ENCODE results near the gene KCNJ10.
A peak's percentile ranks its signal among the peaks of the same experiment; 100 is the strongest.
"Not testable (repeated sequence)": the region's sequence is repeated elsewhere in the genome, so short reads cannot be mapped to it uniquely, and the experiment has no call there.

KCNJ10 gene

DNA sequence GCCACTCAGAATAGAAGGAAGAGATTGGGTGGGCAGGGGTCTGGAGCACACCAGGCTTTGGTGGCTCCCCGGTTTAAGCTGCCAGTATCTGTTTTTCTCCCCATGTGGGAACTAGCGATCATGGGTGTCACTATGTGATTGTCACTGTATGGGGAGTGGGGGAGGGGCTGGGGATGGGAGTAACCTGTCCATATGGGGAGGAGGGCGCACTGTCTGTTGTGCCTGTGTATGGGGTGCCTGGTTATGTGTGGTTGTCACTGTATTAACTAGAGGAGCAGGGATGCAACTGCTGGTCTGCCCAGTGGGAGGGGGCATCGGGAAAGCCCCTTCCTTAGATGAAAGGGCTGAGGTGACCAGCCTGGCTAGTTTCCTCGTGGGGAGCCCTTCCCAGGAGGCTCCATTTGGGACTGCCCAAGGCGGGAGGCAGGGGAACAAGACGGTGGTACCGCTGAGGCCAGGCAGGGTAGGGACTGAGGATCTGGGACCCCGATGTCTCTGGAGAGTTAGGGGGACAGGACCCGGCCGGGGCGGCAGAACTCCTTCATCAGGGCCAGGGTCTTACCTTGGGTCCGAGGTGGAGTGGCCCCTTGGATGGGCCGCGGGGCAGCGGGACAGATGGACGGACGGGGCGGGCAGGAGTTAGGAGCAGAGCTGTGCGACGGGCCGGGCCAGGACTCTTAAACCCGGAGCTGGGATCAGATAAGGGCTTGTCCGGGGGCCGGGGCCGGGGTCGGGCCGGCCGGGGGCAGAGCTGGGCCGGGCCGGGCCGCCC, at the start of gene KCNJ10:
KCNJ10 (minus strand) TSS at position 701 of the 772 bp plus-strand sequence. CDS start 27,628 bp downstream, outside the sequence.
- DNase-seq, result no peak

DNA sequence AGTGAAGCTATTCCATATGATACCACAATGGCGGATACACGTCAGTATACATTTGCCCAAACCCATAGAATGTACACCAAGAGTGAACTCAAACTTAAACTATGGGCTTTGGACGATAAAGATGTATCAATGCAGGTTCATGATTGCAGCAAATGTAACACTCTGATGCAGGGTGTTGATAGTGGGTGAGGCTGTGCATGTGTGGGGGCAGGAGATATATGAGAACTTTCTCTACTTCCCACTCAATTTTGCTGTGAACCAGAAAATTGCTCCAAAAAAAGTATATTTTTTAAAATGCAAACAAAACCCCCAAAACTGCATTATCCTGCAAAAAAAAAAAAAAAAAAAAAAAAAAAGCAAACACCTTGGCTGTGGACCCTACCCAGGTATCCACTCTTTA, 49.0 kb upstream of the KCNJ10 start:
- no peak for DNase-seq

DNA sequence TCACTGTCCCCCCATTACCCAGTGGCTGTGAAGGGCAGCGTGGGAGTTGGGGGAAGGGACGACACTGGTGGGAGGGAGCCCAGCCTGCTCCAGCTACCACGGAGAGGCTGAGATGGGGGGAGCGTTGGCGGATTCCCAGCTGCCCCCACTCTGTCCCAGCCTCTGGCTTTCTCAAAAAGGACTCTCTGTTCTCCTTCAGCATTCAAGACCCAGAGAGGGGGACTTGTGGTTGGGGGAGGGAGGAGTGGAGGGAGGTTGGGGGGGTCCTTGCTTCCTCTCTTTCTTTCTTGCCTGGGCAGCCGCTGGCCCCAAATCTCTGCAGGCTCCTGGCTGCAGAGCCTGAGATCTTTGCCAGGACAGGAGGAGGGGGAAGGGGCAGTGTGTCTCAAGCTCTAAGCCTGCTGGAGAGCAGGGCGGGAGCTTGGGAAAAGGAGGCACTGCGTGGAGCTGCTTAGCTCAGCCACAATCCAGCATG, 47.8 kb upstream of the KCNJ10 start:
- DNase-seq, result no peak

DNA sequence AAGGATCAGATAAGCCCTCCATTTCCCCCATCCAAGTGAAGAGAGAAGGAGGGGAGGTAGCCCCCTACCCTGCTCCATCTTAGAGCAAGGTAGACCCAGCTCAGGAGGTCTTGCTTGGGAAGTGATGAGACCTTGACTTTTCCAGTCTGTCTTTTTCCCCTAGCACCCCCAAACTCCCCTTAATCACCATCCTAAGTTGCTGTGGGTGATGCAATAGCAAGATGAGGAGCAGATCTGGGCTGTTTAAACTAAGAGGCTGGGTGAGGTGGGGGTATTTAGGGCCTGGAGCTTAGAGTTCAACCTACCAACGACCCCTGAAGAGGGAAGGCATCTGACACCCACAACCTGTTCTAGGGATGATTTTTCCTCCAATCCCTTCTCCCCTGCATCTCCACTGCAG, 47.3 kb upstream of the KCNJ10 start:
- DNase-seq, result no peak

DNA sequence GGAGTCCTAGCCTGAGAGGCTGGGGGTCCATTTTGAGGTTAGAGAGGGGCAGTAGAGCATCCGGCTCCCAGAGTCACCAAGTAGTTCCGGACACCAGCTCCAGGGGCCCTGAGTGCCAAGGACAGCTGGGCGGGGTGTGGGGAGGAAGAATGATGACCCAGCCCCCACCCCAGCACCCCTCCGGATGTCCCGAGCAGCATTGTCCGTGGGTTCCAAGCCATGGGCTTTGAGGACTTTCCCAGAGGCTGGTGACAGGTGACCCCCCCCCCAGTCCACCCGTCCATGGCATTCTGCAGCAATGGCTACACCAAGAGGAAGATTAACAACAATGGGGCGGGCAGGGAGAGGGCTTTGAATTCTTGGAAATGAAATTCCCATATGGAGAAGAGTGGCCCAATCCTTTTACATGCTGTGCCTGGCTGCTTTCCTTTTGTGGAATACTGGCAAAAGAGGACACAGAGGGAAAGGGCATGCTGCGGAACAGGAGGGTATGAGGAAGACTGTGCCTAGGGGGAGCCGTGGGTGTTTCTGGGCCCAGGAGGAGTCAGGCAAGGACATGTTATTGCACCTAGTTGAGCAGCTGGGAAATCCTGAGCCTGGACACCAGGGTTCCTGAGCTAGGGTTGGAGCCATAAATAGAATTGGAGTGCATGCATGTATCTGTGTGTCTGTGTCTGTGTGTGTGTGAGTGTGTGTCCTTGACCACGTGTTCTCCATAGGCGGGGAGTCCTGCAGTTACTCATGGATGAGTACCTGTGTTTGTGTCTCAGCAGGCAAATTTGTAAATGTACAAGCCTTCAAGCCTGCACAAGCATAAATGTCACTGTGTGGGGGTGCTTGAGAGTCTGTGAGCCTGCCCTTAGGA, 46.6 kb upstream of the KCNJ10 start:
- DNase-seq, result peak; percentile 46

DNA sequence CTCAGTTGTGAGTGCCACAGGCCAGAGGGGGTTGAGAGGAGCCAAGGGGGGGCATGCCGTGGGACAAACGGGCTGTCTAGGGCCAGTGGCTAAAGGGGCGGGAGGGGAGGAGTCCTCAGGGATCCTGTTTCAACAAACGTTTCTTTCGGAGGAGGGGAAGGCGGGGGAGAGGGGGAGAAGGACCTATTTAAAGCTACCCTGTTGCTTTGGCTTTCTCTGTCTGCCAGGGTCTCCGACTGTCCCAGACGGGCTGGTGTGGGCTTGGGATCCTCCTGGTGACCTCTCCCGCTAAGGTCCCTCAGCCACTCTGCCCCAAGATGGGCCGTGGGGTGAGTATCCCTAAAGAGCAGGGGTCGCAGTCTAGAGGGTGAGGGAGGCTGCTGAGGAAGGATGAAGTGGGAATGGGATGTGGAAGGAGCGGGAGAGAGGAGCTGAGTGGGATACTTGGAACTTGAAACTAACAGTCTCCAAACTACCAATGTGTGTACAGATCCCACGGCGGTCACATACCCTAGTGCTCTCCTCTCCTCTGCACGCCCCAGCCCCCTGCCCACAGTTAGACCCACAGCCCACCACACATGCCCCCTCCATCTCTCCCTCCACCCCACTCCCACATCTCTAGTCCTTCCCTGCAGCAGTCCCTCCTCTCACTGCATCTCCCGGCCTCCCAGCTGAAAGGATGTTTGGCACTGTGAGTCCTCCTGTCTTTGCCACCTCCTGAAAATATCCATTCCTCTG, 45.8 kb upstream of the KCNJ10 start, which contains the start of gene ATP1A2:
ATP1A2 (plus strand) TSS at position 215 of the 738 bp plus-strand sequence; CDS start at position 318, 103 bp downstream.
- DNase-seq, result no peak

DNA sequence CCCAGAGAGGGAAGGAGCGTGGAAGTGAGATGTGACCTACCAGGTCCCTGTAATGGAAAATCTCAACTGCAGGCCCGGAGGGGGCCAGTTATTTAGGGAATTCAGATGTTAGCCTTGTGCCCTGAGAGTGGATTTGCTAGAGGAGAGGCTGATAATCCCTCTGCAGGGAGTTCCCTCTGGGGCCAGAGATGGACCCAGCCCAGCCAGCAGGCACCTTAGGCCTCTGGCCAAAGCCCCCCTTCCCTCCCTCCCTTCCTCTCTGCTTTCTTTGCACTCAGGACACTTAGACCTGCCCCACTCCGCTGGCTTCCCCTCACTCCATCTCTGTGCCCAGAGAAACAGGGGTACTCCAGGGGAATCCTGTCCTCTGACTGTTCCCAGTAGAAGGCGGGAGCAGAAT, 44.1 kb upstream of the KCNJ10 start:
- DNase-seq, result no peak

DNA sequence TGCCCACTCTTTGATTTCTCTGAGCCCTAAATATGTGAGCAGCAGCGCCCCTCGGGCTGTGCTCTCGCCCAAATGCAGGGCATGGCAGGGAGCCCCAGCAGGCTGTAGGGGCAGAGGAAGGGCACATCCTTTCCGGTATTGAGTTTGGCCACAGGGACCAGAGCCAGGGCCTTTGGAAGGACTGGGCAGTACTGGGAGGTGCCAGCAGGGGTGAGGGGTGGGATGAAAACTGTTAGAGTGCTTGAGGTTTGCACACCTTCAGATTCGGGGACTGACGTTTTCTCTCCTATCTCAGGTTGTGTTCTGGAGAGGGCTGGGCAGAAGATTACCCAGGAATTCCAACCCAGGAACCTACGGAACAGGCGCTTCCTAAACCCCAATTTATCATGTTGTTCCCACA, 43.4 kb upstream of the KCNJ10 start:
- DNase-seq, result no peak

DNA sequence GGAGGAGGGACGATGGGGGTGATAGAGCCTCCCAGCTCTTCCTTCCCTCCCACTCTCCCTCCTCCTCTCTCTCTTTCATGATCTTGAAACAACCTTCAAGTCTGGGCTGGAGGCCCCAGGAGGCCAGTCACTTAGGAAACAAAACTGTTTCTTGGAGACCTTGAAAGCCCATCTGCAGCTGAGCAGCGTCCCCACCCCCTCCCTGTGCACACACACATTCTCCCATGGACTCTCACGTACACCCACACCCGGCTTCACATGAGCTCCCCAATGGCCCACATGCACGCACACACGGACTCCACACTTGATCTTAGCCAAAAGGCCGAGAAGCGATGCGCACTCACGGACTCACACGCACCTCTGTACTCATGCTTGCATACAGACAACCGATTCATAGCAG, 42.4 kb upstream of the KCNJ10 start:
- DNase-seq, result no peak

DNA sequence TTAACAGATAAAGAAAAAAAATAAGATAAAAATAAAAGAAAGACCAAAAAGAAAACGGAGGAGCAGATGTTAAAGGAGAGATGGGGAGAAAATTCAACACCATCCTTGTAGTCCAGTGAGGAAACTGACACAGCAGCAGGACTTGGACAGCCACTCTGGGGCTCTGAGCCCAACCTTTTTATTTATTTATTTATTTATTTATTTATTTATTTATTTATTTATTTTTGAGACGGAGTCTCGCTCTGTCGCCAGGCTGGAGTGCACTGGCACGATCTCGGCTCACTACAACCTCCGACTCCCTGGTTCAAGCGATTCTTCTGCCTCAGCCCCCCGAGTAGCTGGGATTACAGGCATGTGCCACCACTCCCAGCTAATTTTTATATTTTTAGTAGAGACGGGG, 41.5 kb upstream of the KCNJ10 start:
- DNase-seq, result not testable (repeated sequence)

DNA sequence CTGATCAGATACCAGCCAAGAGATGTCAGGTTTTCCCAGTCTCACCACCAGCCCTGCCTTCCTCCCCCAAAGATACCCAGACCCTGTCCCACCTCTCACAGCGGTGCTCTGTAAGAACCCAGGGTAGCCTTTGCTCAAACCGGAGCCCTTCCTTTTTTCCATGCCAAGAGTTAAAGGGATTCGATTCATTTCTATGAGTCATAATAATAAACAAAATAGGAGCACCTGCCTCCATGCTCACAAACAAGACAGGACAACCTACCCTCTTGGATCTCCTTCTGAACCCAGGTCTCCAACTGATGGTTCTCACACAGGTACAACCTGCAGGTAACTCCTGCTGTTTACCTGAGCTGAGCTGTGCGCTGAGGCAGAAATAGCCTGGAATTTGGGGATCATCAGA, 39.7 kb upstream of the KCNJ10 start:
- no peak for DNase-seq

DNA sequence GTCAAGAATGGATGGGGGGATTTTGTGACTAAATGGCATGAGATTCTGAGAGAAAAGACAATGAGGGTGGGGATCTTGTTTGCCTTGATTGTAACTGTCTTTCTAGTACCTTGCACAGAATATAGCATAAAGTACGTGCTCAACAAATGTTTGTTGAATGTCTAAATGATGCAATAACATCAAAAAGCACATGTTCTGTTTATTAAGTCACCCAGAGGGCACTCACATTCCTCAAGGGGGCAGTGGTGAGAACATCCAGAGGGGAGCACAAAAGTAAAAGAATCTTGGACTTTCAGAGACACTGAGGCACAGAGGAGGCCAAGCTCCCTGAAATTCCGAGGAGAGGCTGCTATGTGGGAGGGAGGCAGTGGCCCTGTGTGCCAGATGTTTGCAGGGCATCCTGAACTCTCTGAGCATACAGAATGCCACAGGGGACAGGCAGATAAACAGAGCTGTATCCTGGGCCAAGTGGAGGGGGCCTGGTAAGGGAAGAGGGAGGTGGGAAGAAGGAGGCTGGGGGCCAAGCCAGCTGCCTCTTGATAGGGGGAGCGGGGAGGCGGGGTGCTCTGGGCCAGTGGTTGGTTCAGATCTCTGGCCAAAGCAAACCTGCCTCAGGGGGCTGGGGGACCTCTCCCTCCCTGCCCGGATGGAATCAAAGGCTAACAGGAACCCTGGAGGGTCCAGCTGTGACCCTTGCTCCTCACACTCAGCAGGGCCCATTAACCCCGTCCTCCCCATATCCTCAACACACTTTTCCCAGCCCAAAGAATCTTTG, 39.1 kb upstream of the KCNJ10 start:
- DNase-seq, result peak; percentile 62

DNA sequence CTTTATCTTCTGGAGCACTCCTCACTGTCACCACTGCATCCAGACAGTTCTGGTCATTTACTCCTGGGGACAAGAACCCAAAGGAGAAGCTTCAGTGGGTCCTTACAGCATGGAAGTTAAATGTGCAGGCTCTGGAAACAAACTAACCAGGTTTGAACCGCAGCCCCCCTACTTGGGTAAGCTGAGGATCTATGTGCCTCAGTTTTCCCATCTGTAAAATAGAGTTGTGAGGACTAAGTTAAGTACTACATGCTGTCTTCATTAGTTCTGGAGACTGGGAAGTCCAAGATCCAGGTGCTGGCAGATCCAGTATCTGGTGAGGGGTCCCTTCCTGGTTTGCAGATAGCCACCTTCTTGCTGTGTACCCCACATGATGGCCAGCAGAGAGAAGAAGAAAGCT, 37.6 kb upstream of the KCNJ10 start:
- DNase-seq, result no peak

DNA sequence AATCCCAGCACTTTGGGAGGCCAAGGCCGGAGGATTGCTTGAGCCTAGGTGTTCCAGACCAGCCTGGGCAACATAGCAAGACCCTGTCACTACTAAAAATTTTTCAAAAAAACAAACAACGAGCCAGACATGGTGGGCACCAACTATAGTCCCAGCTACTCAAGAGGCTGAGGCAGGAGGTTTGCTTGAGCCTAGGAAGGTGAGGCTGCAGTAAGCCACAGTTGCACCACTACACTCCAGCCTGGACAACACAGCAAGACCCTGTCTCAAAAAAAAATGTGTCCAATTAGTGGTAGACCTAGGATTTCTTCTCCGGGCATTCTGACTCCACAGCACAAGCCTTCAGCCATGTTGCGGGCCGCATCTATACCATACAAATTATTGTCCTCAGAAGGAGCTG, 35.2 kb upstream of the KCNJ10 start:
- no peak for DNase-seq

DNA sequence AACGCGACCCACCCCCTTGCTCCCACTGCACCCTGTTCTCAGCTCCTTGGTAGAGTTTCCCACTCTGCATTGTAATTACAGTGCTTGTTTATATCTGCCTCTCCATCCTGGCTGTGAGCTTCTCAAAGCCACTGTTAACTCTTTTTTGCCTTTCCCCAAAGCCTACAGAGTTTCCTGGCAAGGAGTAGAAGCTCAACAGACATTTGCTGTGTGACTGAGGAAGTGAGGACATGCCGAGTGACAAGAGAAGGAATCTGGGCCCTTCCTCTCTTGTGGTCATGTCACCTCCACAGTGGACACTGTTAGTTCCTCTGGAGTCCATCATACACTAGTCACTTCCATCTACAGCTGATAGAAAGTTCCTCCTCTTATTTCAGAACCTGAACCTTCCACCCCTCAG, 34.5 kb upstream of the KCNJ10 start:
- DNase-seq, result no peak

DNA sequence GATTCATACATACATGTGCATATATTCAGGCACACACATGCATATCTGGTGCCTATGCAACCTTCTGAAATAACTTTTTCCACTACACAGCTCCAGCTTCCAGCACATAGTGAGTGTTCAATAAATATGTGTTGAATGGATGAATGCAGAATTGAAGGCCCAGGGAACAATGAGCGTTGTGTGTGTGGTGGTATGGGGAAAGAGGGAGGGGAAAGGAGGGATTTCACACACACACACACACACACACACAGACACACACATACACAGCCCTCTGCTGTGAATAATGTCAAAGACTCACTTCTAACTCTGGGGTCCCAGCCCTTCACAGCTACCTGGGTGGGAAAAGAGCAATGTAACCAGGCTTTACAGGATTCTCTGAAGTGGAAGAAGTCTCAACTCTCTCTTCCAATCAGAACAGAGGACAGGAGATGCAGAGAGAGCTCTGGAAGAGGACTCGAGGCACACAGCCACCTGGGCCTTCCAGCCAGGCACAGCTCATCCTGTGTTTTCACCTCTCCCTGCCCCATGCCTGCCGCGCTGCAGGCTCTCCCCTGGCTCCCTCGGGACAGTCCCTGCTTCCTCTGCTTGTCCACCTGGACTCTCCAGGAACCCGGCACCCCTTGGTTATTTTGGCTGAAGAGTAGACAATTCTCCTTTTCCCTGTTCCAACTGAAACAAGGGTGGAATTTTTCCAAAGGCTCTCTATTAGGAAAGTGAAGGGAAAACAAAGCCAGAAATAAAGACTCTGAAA, 33.9 kb upstream of the KCNJ10 start:
- DNase-seq, result no peak

DNA sequence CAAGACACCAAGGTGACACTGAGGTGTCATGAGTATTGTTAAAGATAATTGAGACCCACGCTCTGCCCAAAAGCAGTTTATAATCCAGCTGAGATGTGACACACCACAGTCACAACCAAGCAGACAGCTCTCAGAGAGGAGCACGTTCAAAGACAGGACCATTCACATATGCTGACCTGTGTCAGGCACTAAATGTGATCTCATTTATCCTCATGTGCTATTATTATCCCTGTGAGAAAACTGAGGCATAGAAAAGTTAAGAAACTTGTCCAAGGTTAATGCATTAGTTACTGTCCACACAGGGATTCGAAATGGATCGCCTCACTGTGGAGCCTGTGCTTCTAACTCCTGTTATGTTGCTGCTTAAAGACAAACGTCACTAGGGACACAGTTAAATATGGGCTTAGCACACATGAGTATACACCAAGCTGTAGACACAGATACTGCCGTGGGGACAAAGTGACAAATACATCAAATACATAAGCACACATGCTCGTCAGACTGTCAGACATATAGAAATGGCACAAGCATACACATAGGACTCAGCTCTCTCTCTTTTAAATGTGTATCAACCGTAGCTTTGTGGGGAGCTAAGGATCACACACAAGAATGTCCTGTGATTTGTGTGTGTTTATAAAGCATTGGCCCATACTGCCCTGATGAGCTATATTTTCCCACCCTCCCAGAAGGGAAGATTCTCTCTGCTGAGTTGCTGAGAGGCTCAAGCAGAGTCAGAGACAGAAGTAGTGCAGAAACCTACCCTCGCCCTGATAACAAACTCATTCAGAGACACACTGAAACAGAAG, 32.0 kb upstream of the KCNJ10 start:
- DNase-seq, result no peak

DNA sequence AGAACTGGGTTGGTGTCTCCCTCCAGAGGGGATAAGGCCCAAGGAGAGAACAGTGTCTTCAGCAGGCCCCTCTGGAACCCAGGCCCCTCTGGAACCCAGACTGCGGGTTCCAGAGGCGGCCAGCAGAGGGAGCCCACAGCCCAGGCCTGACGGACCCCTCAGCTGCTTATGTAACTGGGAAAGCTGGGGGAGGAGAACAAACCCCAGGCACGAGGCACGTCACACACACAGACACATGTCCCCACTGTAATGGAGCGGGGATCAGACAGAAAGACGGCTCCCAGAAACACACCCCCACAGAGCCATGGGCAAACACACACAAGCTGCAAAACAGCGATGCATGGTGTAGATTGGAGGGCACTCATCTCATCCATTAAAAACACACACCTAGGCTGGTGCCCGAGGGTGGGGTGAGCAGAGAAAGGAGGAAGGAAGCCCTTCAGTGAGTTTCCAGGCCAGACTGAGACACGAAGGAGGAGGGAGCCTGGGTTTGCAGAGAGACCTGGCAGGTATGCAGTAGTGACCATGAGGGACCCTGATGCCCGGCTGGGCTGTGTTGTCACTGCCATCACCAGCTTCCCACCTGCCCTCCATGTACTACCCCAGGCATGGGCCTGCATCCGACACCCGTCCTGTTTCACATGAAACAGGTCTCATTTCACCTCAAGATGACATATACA, 31.2 kb upstream of the KCNJ10 start:
- DNase-seq, result peak; percentile 58

DNA sequence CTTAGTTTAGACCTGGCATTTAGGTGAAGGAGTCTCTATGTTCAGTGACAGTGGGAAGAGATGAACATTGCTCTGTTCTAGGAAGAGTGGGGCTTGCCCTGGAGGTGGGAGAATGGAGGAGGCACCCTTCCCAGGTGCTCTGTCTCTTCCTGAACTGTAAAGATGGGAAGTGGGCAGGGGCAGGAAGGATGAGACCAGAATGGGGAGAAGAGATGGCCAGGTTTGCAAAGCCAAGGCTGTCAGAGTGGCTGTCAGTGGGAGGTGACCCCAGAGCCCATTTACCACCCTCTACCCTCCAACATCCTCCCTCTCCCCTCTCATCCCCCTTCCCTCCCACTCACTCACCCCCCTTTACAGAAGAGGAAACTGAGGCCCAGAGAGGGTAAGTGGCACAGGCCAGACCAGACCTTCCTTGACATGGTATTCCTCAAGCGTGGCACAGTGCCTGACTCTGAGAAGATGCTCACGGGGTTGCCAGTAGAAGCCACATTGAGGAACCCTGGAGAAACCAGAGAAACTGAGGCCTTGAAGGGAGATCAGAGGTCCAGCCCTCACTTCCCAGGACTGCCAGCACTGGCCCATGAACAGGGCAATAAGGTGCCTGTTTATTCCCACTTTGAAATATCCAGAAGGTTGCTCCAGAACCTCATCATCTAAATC, 29.9 kb upstream of the KCNJ10 start:
- DNase-seq, result no peak

Measured in HCEC 1CT (cell line).